GM12891 (cell line): ENCODE measurements around the gene PLEKHA8.

Experiments used
- PAX5 ChIP-seq: IDR thresholded peaks from 2 replicates; pipeline ENCODE4 v1.6.1; 2011; ENCODE audit warnings: low read length, moderate library complexity, mild to moderate bottlenecking; ENCODE audit not compliant: insufficient read depth, severe bottlenecking
- POLR2A ChIP-seq: IDR thresholded peaks from 2 replicates; pipeline ENCODE4 v1.6.1; 2011; ENCODE audit warnings: low read depth, low read length, control low read depth
- POLR2AphosphoS5 ChIP-seq: IDR thresholded peaks from 2 replicates; pipeline ENCODE4 v1.6.1; 2011; ENCODE audit warnings: low read depth, low read length, control low read depth
- POU2F2 ChIP-seq: IDR thresholded peaks from 2 replicates; pipeline ENCODE4 v1.6.1; 2011; ENCODE audit warnings: low read depth, mild to moderate bottlenecking, control low read depth, low read length, moderate library complexity
- SPI1 ChIP-seq: IDR thresholded peaks from 2 replicates; pipeline ENCODE4 v1.6.1; 2011; ENCODE audit warnings: low read depth, low read length, control low read depth
- TAF1 ChIP-seq: IDR thresholded peaks from 2 replicates; pipeline ENCODE4 v1.6.1; 2011; ENCODE audit warnings: low read depth, low read length, control low read depth

DNA sequence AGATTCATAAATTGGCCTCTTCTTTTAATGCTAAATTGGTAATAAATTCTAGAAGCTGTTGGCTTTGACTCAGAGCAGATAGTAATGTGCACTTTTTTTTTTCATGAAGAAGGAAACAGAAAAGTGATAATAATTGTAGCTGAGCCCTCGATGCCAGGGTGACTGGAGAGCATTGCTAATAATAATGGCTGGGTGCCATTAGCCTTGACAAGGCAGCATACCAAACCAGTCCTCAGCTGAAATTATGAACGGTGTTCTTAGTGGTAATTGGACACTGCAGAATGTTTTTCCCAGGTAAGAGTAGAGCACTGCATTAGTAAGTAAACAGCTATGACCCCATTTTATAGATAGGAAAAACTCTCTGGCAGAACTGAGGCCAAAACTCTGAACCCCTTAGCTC, 18.9 kb downstream of the PLEKHA8 start:
- TF ChIP-seq POLR2A = no peak
- TF ChIP-seq POLR2AphosphoS5 = no peak
- no peak for TF ChIP-seq POU2F2
- TF ChIP-seq SPI1 = no peak
- no peak for TF ChIP-seq TAF1
- TF ChIP-seq PAX5 = no peak
